ENCODE measurements around the gene THRSP. TPM values are rescaled to one million over a fixed set of nuclear protein-coding genes. Genes with fewer than 3 reads are reported as not detected.

The THRSP gene
- polyA plus RNA-seq, 1 of the 3 experiments (the other 2 are of a cell fraction): not detected

GRCh38 chr11:78021611-78022010 is 42.0 kb upstream of the THRSP start:
- Histone ChIP-seq H3K4me3 (ENCODE audit: low read depth in 2 of 2, low read length in 1 of 2) (no peak overlapping the region), H3K4me2 (no peak overlapping the region), H3K27me3 (ENCODE audit: insufficient read depth) (no peaks in the 10 kb centered on the region), H3K27ac (ENCODE audit: low read depth in 2 of 2, low read length in 1 of 2) (no peak overlapping the region), H3K9me2 (no peaks in the 10 kb centered on the region), H3K36me3 (replicated peaks in 1 of 2; ENCODE audit: control insufficient read depth in 1 of 2, insufficient read depth in 2 of 2, low read length in 1 of 2) (no peaks in the 10 kb centered on the region), H3K79me2 (ENCODE audit: insufficient read depth) (no peaks in the 10 kb centered on the region), H2AFZ (ENCODE audit: low read depth) (no peak overlapping the region), H3F3A (replicated peaks; ENCODE audit: insufficient read depth) (no peaks in the 10 kb centered on the region), H3K9ac (no peak overlapping the region), H3K4me1 (ENCODE audit: control insufficient read depth in 1 of 2, insufficient read depth in 2 of 2, low read depth in 1 of 2, low read length in 1 of 2) (no peaks in the 10 kb centered on the region), H4K20me1 (ENCODE audit: insufficient read depth) (no peaks in the 10 kb centered on the region), H3K9me3 (no peaks in the 10 kb centered on the region)
- ChIA-PET POLR2A (no interaction called here), CTCF (interaction anchor here (1.4 kb wide), 1 partner anchor 21 kb away, joined by 4 read pairs; no protein-coding TSS in a partner anchor)
- WGBS (ENCODE audit: low lambda C conversion rate): 92% methylated on average over 6 of the region's 6 CpGs
- no peak for DNase-seq
- TF ChIP-seq MEF2A (IDR thresholded peaks at IDR 0.05; ENCODE audit: borderline replicate concordance, low read depth) (no peak), ELF1 (IDR thresholded peaks at IDR 0.05) (no peak), SIN3A (IDR thresholded peaks at IDR 0.05; ENCODE audit: borderline replicate concordance, low read depth, low read length) (no peak), REST (IDR thresholded peaks at IDR 0.05; ENCODE audit: low read depth, low read length) (no peak), USF2 (IDR thresholded peaks at IDR 0.05; ENCODE audit: borderline replicate concordance, low read depth, low read length) (no peak), TCF12 (IDR thresholded peaks at IDR 0.05) (no peak), NRF1 (IDR thresholded peaks at IDR 0.05; ENCODE audit: low read depth, low read length) (no peak), FOXJ3 (CRISPR knock-in tag; IDR thresholded peaks at IDR 0.05) (no peak), RXRA (IDR thresholded peaks at IDR 0.05; ENCODE audit: borderline replicate concordance, low read depth) (no peak), IRF3 (IDR thresholded peaks at IDR 0.05; ENCODE audit: low read depth, low read length) (no peak), FOXM1 (IDR thresholded peaks at IDR 0.05; ENCODE audit: low read depth) (no peak), NFIC (IDR thresholded peaks at IDR 0.05; ENCODE audit: borderline replicate concordance) (no peak), RAD21 (IDR thresholded peaks at IDR 0.05; ENCODE audit: low read length) (no peak), SMC3 (IDR thresholded peaks at IDR 0.05; ENCODE audit: low read depth, low read length) (no peak), FOSL2 (IDR thresholded peaks at IDR 0.05; ENCODE audit: borderline replicate concordance, low read depth) (no peak), GATA2 (CRISPR knock-in tag; IDR thresholded peaks at IDR 0.05) (no peak), GABPA (IDR thresholded peaks at IDR 0.05; ENCODE audit: low read depth) (no peak), RFX5 (IDR thresholded peaks at IDR 0.05; ENCODE audit: low read length) (no peak), TAF1 (IDR thresholded peaks at IDR 0.05; ENCODE audit: borderline replicate concordance, low read depth, low read length) (no peak), ZBTB33 (IDR thresholded peaks at IDR 0.05; ENCODE audit: borderline replicate concordance, low read depth) (no peak)

Data from SK-N-SH (cell line).